GM23338 (cell line): ENCODE data around the gene AGAP3. TPM values are rescaled to one million over a fixed set of nuclear protein-coding genes. Genes with fewer than 3 reads are reported as not detected.
A peak's percentile ranks its signal among the peaks of the same experiment; 100 is the strongest.

Experiments
- ATAC-seq: fragments of 200-7000 bp; cut with Tn5 transposase; 3 replicates; pipeline ENCODE4 v1.9.1; 2020
- DNase-seq: peaks from one replicate; pipeline ENCODE4 v3.0.0-alpha.2; 2015; ENCODE audit warnings: low spot score
- H2AFZ ChIP-seq: fragments of 200-600 bp; sonication (generic); 2 replicates; pipeline ENCODE4 v1.8.0; 2016; ENCODE audit warnings: antibody characterized with exemption, mild to moderate bottlenecking, moderate library complexity
- H3F3A ChIP-seq: fragments of 200-600 bp; sonication (generic); replicated peaks from 2 replicates; pipeline ENCODE4 v1.8.0; 2017; ENCODE audit warnings: antibody characterized with exemption, mixed run types, low read depth
- H3K27ac ChIP-seq: fragments of 200-600 bp; sonication (generic); 2 replicates; pipeline ENCODE4 v1.6.1; 2016; ENCODE audit warnings: low read depth
- H3K27me3 ChIP-seq: fragments of 200-600 bp; sonication (generic); 2 replicates; pipeline ENCODE4 v1.8.0; 2016; ENCODE audit warnings: mild to moderate bottlenecking, mixed run types, moderate library complexity; ENCODE audit not compliant: insufficient read depth
- H3K36me3 ChIP-seq: fragments of 200-600 bp; sonication (generic); 2 replicates; pipeline ENCODE4 v1.8.0; 2016; ENCODE audit warnings: mild to moderate bottlenecking; ENCODE audit not compliant: insufficient read depth
- H3K4me1 ChIP-seq: fragments of 200-600 bp; sonication (generic); 2 replicates; pipeline ENCODE4 v1.8.0; 2016; ENCODE audit warnings: mild to moderate bottlenecking, moderate library complexity; ENCODE audit not compliant: insufficient read depth
- H3K4me2 ChIP-seq: fragments of 200-600 bp; sonication (generic); 2 replicates; pipeline ENCODE4 v1.7.1; 2017; ENCODE audit warnings: mixed run types
- H3K4me3 ChIP-seq: fragments of 200-600 bp; sonication (generic); 2 replicates; pipeline ENCODE4 v1.6.1; 2016; ENCODE audit warnings: mixed run types
- H3K79me2 ChIP-seq: fragments of 200-600 bp; sonication (generic); replicated peaks from 2 replicates; pipeline ENCODE4 v1.8.0; 2017; ENCODE audit warnings: mild to moderate bottlenecking; ENCODE audit not compliant: insufficient read depth
- H3K9me2 ChIP-seq: fragments of 200-600 bp; sonication (generic); 2 replicates; pipeline ENCODE4 v1.8.0; 2017; ENCODE audit not compliant: insufficient read depth
- H4K20me1 ChIP-seq: fragments of 200-600 bp; sonication (generic); replicated peaks from 2 replicates; pipeline ENCODE4 v1.8.0; 2017; ENCODE audit warnings: mild to moderate bottlenecking; ENCODE audit not compliant: insufficient read depth
- H3K27ac Mint-ChIP-seq: 2 replicates; pipeline ENCODE4 v1.8.0; 2020; ENCODE audit warnings: inconsistent platforms, mild to moderate bottlenecking, moderate library complexity, mixed read lengths
- H3K27me3 Mint-ChIP-seq: 3 replicates; pipeline ENCODE4 v1.8.0; 2022; ENCODE audit warnings: low read depth, mild to moderate bottlenecking, moderate library complexity, mixed read lengths, inconsistent platforms; ENCODE audit not compliant: insufficient read depth, poor library complexity
- H3K36me3 Mint-ChIP-seq: 3 replicates; pipeline ENCODE4 v1.8.0; 2021; ENCODE audit warnings: low read depth, mild to moderate bottlenecking, inconsistent platforms, moderate library complexity, mixed read lengths
- H3K4me1 Mint-ChIP-seq: 3 replicates; pipeline ENCODE4 v1.8.0; 2020; ENCODE audit warnings: mild to moderate bottlenecking, inconsistent platforms, mixed read lengths
- H3K4me3 Mint-ChIP-seq: 3 replicates; pipeline ENCODE4 v1.8.0; 2021; ENCODE audit warnings: moderate library complexity, mild to moderate bottlenecking, inconsistent platforms, mixed read lengths
- H3K9me3 Mint-ChIP-seq: 3 replicates; pipeline ENCODE4 v1.8.0; 2020; ENCODE audit warnings: moderate library complexity, mild to moderate bottlenecking, inconsistent platforms, mixed read lengths
- EZH2 ChIP-seq: fragments of 200-600 bp; sonication (generic); IDR thresholded peaks from one replicate; pipeline ENCODE4 v1.8.0; 2017; ENCODE audit warnings: antibody characterized with exemption, mild to moderate bottlenecking, low read depth; ENCODE audit not compliant: unreplicated experiment
- JUNB ChIP-seq: IDR thresholded peaks from one replicate; pipeline ENCODE4 v1.6.1; 2016; ENCODE audit warnings: antibody characterized with exemption; ENCODE audit not compliant: unreplicated experiment
- NANOG ChIP-seq: IDR thresholded peaks from 2 replicates; pipeline ENCODE4 v1.6.1; 2016; ENCODE audit warnings: antibody characterized with exemption, borderline replicate concordance
- POLR2AphosphoS5 ChIP-seq: IDR thresholded peaks from 2 replicates; pipeline ENCODE4 v1.6.1; 2016; ENCODE audit warnings: antibody characterized with exemption, low read depth
- STAT1 ChIP-seq: IDR thresholded peaks from one replicate; pipeline ENCODE4 v1.6.1; 2016; ENCODE audit warnings: antibody characterized with exemption; ENCODE audit not compliant: unreplicated experiment
- ZNF114 ChIP-seq: fragments of 250-450 bp; sonication (Bioruptor Pico); IDR thresholded peaks from 2 replicates; pipeline ENCODE4 v1.5.0; 2020; ENCODE audit warnings: mild to moderate bottlenecking, moderate library complexity
- ZNF331 ChIP-seq: fragments of 250-450 bp; sonication (Bioruptor Pico); IDR thresholded peaks from 2 replicates; pipeline ENCODE4 v1.5.0; 2020; ENCODE audit warnings: low read depth, mild to moderate bottlenecking, moderate library complexity
- polyA plus RNA-seq: library from polyadenylated mRNA; unstranded; fragments of >200 nt; fragmentation: Nextera tagmentation; extraction: Ambion mirVana; gene quantifications from 2 replicates; pipeline ENCODE4 v1.2.1, GENCODE V29; 2016
- total RNA-seq: library from RNA; depleted of rRNA; stranded (reverse); fragments of >200 nt; shearing (Covaris generic); gene quantifications from 2 replicates; pipeline ENCODE4 v1.2.3, GENCODE V29; 2014
- TF ChIP-seq, protein P1 (sequence below), 2 experiments: fragments of 200-600 bp in 1 of 2; sonication (generic) in 1 of 2; conservative IDR thresholded peaks; 2 replicates each; pipeline versions ENCODE4 v1.5.1 to v1.6.1; 2016 to 2017; ENCODE audit warnings: antibody characterized with exemption in 2 of 2, low read depth in 2 of 2, mild to moderate bottlenecking in 2 of 2, moderate library complexity in 1 of 2
- TF ChIP-seq, protein P2 (sequence below): fragments of 250-450 bp; sonication (Bioruptor Pico); IDR thresholded peaks from 2 replicates; pipeline ENCODE4 v1.5.0; 2020; ENCODE audit warnings: mild to moderate bottlenecking, moderate library complexity

The AGAP3 gene
- total and polyA plus RNA-seq, 2 experiments from 2014 or later = 24.0 to 39.2 TPM

- no peak overlapping the region for H3K4me3 Mint-ChIP-seq
- H3F3A ChIP-seq = 0 out of 2 replicates have a peak, but pooled peaks cover 15% of the 10 kb centered on the region
- peaks cover 31% of the 10 kb centered on the region for H3K4me1 Mint-ChIP-seq
- H3K27me3 Mint-ChIP-seq = peaks cover 22% of the 10 kb centered on the region
- H3K4me3 ChIP-seq = no peak overlapping the region
- H4K20me1 ChIP-seq = peaks cover 12% of the 10 kb centered on the region
- H3K36me3 Mint-ChIP-seq = peaks cover 31% of the 10 kb centered on the region
- no peaks in the 10 kb centered on the region for H3K9me2 ChIP-seq
- H3K27me3 ChIP-seq = no peaks in the 10 kb centered on the region
- H3K27ac ChIP-seq = 0 out of 2 replicates have a peak overlapping the region, but pooled peaks have one; percentile 26
- H2AFZ ChIP-seq = no peak overlapping the region
- peak; percentile 85 for DNase-seq
- H3K4me1 ChIP-seq = peaks cover 25% of the 10 kb centered on the region
- peak; percentile 44 for ATAC-seq
- TF ChIP-seq, protein P1, sequence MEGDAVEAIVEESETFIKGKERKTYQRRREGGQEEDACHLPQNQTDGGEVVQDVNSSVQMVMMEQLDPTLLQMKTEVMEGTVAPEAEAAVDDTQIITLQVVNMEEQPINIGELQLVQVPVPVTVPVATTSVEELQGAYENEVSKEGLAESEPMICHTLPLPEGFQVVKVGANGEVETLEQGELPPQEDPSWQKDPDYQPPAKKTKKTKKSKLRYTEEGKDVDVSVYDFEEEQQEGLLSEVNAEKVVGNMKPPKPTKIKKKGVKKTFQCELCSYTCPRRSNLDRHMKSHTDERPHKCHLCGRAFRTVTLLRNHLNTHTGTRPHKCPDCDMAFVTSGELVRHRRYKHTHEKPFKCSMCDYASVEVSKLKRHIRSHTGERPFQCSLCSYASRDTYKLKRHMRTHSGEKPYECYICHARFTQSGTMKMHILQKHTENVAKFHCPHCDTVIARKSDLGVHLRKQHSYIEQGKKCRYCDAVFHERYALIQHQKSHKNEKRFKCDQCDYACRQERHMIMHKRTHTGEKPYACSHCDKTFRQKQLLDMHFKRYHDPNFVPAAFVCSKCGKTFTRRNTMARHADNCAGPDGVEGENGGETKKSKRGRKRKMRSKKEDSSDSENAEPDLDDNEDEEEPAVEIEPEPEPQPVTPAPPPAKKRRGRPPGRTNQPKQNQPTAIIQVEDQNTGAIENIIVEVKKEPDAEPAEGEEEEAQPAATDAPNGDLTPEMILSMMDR (conservative IDR thresholded peaks at IDR 0.05; ENCODE audit: low read depth in 2 of 2) = peak; percentile 52 to 56
- no peak for TF ChIP-seq POLR2AphosphoS5
- H3K9me3 Mint-ChIP-seq = peaks cover 2% of the 10 kb centered on the region; the same call in 1 of the 3 replicates
- H3K4me2 ChIP-seq = peak overlapping the region; percentile 60
- peaks cover 6% of the 10 kb centered on the region; the same call in 1 of the 2 replicates for H3K79me2 ChIP-seq
- no peak overlapping the region for H3K27ac Mint-ChIP-seq
- H3K36me3 ChIP-seq = peaks cover 3% of the 10 kb centered on the region; the same call in 1 of the 2 replicates
Measured at GRCh38 chr7:151076863-151077704, 9.2 kb upstream of the AGAP3 start.

DNA sequence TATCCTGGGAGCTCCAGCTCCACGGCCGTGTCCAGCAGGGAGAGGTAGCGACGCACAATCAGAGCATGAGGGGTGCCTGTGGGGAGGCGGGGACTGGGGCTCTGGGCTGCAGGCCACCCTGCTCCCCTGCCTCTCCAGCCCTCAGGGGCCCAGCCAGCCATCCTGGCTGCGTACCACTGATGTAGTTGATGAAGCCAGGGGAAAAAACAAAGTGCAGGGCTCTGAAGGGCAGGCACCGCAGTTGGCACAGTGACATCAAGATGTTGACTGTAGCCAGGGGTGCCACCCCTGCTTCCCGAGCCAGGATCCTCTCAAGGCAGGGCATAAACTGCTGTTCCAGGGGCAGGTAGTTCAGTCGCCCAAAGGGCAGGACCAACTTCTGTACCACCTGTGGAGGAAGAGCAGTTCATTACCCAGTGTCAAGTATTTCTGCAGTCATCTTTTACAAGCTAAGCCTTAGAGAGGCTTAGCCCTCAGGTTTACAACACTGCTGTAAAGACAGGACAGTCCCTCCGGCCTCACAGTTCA, 8.5 kb upstream of the AGAP3 start:
- peaks cover 6% of the 10 kb centered on the region; the same call in 1 of the 2 replicates for H3K79me2 ChIP-seq
- H3K4me3 ChIP-seq = no peak overlapping the region
- Mint-ChIP-seq H3K36me3 (peaks cover 28% of the 10 kb centered on the region), H3K27ac (no peak overlapping the region), H3K9me3 (peaks cover 2% of the 10 kb centered on the region; the same call in 1 of the 3 replicates), H3K4me3 (peak overlapping the region; percentile 28; the same call in 1 of the 3 replicates), H3K4me1 (peaks cover 36% of the 10 kb centered on the region), H3K27me3 (peaks cover 21% of the 10 kb centered on the region)
- H3K4me1 ChIP-seq = peaks cover 25% of the 10 kb centered on the region
- no peaks in the 10 kb centered on the region for H3K27me3 ChIP-seq
- H3K4me2 ChIP-seq = no peak overlapping the region
- DNase-seq (no peak), ATAC-seq (no peak)
- 0 out of 2 replicates have a peak, but pooled peaks cover 15% of the 10 kb centered on the region for H3F3A ChIP-seq
- H4K20me1 ChIP-seq = peaks cover 12% of the 10 kb centered on the region
- H3K27ac ChIP-seq = no peak overlapping the region
- peaks cover 2% of the 10 kb centered on the region; the same call in 1 of the 2 replicates for H3K36me3 ChIP-seq
- H3K9me2 ChIP-seq = no peaks in the 10 kb centered on the region
- no peak overlapping the region for H2AFZ ChIP-seq
- TF ChIP-seq ZNF331 (CRISPR knock-in tag) = no peak
- no peak for TF ChIP-seq JUNB
- no peak for TF ChIP-seq STAT1
- TF ChIP-seq, protein P1 (conservative IDR thresholded peaks at IDR 0.05; ENCODE audit: low read depth in 2 of 2) = no peak
- no peak for TF ChIP-seq ZNF114
- TF ChIP-seq POLR2AphosphoS5 = no peak
- TF ChIP-seq EZH2 = no peak
- no peak for TF ChIP-seq NANOG
- TF ChIP-seq, protein P2, sequence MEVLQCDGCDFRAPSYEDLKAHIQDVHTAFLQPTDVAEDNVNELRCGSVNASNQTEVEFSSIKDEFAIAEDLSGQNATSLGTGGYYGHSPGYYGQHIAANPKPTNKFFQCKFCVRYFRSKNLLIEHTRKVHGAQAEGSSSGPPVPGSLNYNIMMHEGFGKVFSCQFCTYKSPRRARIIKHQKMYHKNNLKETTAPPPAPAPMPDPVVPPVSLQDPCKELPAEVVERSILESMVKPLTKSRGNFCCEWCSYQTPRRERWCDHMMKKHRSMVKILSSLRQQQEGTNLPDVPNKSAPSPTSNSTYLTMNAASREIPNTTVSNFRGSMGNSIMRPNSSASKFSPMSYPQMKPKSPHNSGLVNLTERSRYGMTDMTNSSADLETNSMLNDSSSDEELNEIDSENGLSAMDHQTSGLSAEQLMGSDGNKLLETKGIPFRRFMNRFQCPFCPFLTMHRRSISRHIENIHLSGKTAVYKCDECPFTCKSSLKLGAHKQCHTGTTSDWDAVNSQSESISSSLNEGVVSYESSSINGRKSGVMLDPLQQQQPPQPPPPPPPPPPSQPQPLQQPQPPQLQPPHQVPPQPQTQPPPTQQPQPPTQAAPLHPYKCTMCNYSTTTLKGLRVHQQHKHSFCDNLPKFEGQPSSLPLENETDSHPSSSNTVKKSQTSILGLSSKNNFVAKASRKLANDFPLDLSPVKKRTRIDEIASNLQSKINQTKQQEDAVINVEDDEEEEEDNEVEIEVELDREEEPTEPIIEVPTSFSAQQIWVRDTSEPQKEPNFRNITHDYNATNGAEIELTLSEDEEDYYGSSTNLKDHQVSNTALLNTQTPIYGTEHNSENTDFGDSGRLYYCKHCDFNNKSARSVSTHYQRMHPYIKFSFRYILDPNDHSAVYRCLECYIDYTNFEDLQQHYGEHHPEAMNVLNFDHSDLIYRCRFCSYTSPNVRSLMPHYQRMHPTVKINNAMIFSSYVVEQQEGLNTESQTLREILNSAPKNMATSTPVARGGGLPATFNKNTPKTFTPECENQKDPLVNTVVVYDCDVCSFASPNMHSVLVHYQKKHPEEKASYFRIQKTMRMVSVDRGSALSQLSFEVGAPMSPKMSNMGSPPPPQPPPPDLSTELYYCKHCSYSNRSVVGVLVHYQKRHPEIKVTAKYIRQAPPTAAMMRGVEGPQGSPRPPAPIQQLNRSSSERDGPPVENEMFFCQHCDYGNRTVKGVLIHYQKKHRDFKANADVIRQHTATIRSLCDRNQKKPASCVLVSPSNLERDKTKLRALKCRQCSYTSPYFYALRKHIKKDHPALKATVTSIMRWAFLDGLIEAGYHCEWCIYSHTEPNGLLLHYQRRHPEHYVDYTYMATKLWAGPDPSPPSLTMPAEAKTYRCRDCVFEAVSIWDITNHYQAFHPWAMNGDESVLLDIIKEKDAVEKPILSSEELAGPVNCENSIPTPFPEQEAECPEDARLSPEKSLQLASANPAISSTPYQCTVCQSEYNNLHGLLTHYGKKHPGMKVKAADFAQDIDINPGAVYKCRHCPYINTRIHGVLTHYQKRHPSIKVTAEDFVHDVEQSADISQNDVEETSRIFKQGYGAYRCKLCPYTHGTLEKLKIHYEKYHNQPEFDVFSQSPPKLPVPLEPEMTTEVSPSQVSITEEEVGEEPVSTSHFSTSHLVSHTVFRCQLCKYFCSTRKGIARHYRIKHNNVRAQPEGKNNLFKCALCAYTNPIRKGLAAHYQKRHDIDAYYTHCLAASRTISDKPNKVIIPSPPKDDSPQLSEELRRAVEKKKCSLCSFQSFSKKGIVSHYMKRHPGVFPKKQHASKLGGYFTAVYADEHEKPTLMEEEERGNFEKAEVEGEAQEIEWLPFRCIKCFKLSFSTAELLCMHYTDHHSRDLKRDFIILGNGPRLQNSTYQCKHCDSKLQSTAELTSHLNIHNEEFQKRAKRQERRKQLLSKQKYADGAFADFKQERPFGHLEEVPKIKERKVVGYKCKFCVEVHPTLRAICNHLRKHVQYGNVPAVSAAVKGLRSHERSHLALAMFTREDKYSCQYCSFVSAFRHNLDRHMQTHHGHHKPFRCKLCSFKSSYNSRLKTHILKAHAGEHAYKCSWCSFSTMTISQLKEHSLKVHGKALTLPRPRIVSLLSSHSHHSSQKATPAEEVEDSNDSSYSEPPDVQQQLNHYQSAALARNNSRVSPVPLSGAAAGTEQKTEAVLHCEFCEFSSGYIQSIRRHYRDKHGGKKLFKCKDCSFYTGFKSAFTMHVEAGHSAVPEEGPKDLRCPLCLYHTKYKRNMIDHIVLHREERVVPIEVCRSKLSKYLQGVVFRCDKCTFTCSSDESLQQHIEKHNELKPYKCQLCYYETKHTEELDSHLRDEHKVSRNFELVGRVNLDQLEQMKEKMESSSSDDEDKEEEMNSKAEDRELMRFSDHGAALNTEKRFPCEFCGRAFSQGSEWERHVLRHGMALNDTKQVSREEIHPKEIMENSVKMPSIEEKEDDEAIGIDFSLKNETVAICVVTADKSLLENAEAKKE (CRISPR knock-in tag) = no peak
